GM21390 (cell line): ENCODE measurements around the gene SFXN5.

Experiments used
- ATAC-seq: cut with Tn5 transposase; IDR thresholded peaks from one replicate; pipeline ENCODE4 v1.9.1; 2021; ENCODE audit not compliant: unreplicated experiment

Gene SFXN5

GRCh38 chr2:73053316-73054114 is 18.0 kb downstream of the SFXN5 start:
- no peak for ATAC-seq

DNA sequence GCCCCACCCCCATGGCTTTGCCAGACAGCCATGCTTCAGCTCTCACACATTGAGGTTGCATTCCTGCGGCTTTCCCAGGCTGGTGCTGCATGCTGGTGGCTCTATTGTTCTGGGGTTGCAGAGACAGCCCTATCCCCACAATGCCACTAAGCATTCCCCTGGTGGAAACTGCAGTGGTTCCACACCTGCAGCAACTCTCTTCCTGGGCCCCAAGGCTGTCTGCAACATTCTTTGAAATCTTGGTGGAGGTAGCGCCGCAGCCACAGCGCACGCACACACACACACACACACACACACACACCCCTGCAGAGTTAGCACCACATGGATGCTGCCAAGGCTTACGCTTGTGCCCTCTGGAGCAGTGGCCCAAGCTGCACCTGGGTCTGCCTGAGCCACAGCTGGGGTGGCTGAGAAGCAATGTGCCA is 21.4 kb downstream of the SFXN5 start:
- ATAC-seq, result no peak

DNA sequence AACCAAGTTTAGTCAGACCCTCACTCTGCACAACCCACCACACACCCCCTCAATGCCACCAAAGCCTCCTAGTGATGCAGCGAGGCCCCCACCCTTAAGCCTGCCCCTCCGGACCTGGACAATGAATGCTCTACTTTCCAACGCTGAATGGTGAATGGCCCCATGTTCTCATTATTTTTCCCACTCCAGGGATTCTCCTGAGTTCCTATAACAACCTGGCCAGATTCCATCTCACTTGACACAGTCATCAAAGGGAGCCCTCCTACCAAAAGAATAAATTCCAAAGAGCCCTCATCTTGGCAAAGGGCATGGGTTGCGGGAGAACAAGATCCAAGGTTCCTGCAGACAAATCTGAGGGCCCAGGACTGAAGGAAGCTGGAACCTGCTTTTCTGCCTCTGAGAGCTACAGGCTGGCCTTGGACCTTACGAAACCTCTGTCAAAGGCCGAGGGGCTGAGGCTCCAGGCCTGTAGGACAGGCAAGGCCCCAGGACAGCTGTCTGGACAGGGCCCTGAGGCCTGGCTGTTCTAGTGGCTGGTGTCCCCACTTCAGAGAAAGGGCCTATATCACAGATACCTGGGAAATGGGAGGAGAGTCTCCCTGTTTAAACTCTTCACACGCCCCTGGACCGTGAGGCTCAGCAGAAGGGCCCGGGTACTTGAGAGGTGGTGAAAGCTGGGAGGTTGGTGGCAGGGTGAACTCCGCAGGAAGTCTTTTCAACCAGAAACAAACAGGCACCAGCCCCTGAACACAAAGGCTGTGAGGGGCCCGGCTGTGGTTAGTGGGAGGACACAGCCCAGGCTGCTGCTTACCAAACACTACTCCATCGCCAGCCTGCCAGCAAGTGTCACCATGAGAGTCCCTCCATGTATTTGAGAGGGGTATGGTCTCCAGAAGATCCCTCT is 27.3 kb downstream of the SFXN5 start:
- no peak for ATAC-seq

DNA sequence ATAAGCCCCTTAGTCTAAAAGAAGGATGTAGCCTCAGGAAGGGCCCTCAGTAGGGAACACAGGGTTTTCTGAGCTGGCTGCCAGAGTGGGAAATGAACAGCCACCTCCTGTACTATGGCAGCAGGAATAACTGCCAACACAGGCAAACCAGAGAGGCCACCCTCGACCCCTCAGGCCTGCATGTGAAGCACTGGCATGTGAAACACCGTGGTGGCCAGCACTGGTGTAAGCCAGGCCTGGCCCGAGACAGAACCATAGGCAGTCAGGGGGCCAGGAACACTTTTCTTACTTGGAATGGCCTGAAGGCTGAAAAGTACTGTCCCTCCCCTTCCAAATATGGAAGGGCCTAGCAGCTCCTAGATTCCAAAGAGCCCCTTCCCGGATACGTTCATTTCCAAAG is 28.2 kb downstream of the SFXN5 start:
- ATAC-seq, result no peak

GRCh38 chr2:73037947-73038585 is 33.4 kb downstream of the SFXN5 start:
- no peak for ATAC-seq

DNA sequence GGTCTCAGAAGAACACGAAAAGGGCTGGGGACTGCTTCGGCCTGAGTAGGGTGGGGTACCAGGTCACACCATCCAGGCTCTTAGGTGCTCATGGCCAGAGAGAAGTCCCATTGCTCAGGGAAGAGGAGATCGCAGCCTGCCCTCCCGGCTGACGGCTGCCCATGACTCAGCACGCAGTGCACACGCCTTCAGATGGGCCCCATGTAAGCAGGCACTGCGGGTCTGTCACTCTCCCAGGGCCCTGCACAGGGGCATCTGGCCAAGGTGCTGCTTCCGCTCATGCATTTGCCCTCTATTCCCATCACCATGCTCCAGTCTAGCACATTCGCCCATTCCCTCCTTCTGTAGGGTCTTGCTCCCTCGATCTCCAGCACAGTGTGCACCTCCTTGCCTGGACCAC is 34.7 kb downstream of the SFXN5 start:
- no peak for ATAC-seq

DNA sequence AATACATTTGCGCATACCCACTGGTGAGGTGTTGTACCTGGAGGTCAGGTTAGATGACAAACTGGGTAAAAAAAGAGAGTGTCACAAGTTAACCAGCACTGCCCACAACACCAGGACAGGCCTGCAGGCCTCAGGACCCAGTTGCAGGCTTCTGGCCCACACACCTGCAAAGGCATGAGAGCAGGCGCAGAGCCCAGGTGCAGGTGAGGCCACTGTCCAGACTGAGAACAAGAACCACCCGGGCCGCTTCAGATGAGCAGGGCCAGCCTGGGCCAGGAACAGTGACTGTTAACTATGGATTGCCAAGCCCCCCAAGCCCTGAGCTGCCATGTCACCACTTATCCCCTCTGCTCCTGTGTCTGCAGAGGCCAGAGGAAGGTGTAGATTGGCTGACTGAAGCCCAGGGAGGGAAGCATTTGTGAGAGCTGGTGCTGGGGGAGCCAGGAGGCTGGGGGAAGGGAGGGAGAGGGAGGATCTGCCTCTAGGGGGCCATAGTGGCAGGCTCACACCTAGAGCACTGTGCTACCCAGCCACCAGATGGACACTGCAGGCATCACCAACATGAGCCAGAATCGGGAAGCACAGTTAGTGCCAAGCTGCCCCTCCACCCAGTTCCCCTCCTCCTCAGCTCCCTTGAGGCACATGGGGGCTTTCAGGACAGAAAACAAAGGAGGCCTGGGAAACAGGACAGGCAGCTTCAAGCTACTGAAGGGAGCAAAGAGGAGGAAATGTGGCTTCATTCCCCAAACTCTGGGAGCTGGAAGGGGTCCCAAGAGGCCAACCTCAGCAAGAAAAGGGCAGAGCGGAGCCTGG is 35.4 kb downstream of the SFXN5 start:
- ATAC-seq, result no peak

DNA sequence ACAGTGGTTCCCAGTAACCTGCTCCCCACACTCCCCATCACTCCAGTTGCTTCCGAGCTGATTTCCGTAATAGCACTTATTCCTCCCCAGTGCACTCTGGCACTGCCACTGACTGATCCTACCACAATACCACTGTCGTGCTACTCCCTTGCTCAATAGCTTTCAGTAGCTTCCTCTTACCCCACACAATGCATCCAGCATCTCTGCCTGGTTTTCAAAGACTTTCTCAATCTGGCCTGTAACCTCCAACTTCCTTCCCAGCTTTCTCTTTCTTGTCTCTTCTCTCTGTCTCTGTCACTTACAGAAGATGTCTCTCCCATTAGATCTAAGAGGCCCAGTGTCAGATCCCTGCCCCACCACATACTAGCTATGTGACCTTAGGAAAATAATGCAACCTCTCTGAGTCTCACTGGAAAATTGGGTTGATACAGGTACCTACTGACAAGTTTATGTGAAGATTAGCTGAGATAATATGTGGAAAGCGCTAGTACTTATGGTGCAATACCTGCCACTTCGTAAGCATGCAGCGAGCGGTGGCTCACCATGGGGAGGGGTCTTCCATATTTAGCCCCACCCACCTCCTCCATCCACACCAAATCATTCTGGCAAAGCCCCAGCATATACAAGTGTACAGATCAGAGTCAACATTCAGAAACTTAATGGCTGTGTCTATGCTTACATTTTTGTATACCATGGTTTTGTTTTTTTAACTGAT is 36.7 kb downstream of the SFXN5 start:
- no peak for ATAC-seq

DNA sequence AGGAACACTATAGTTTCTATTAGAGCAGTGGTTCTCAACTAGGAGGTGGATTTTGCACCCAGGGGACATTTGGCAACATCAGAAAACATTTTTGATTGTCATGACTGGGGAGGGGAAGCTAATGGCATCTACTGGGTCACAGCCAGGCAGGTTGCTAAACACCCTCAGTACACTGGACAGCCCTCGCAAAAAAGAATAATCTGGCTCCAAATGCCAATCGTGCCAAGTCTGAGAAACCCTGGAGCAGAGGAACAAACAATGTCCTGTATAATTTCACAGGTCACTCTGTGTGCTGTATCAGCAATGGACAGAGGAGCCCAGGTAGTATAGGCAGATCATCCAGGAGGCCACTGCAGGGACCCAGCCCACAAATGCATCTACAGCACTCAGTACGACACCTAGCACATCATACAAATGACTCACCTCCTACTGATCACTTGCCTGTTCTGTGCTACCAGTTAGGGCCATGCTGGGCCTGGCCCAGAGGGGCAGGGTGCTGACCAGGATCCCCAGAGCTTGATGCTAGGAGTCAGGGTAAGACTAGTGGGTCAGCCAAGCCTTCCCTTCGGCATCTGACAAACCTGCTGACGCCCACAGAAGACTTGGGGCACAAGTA is 37.6 kb downstream of the SFXN5 start:
- ATAC-seq, result no peak

DNA sequence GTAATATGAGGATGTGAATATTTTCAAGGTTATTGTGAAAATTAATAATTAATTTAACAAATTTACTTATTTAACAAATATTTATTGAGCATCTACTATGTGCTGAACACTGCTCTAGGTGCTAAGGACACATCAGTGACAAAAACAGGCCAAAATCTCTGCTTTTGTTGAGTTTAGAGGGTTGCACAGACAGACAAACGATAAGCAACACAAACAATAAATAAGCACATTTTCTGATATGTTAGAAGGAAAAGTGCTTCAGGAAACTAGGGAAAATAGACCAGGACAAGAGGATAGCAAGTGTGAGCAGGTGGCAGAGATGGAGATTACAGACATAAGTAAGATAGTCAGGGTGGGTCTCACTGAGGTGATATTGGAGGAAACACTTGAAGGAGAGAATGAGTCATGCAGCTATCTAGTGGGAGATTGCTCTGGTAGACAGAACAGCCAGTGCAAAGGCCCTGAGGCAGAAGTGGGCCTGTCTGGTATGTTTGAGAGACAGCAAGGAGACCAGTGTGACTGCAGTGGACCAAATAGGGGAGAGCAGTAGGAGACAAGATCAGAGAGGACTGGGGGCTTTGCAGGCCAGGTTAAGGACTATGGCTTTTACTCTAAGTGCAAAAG is 38.3 kb downstream of the SFXN5 start:
- no peak for ATAC-seq

- ATAC-seq, result no peak
Measured at GRCh38 chr2:73032702-73033097, 38.8 kb downstream of the SFXN5 start.

GRCh38 chr2:73031725-73032701 is 39.5 kb downstream of the SFXN5 start:
- ATAC-seq, result no peak

DNA sequence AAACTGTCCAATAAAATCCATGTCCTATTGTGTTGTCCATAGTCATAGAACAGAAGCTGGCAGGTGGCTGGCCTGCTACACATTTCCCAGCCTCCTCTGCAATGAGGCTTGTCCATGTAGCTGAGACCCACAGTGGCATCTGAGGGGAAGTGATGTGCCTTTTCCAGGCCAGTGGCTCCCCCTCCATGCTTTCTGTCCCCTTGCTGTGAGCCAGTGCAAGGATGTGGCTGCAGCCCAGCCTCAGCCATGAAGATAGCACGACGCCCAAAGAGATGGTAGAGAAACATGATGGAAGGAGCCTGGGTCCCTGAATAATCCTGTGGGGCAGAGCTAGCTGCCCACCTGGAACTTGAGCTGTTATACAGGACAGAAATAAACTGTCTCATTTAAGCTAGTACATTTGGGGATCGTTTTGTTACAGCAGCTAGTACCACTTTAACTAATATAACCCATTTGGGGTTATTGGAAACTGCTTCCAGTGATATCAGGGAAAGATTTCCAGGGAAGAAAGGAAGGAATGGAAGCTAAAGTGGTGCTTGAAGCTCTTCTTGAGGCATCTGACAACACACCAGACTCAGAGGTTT is 40.3 kb downstream of the SFXN5 start:
- ATAC-seq, result no peak

DNA sequence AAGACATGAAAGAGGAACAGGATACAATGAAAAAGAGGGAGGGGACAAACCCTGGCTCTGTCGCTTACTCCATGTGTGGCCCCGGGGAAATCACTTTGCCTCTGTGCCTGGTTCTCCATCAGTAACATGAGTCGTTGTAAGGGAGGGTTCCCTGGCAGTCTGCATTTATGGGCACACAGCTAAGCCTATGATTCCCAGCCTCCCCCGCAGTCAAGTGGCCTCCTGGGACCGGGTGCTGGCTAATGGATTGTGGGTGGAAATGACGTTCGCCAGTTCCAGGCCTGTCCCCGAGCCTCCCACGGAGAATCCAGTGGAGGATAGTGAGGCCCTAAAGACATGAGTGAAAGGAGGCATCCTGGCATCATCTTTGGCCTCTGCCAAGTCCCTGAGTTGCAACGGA is 42.7 kb downstream of the SFXN5 start:
- ATAC-seq, result no peak

GRCh38 chr2:73027340-73027739 is 44.2 kb downstream of the SFXN5 start:
- no peak for ATAC-seq

GRCh38 chr2:73023497-73023896 is 48.0 kb downstream of the SFXN5 start:
- ATAC-seq, result no peak

- ATAC-seq, result no peak
Measured at GRCh38 chr2:73022024-73022568, 49.4 kb downstream of the SFXN5 start.
